ENCODE data around the gene ACTR2. TPM values are rescaled to one million over a fixed set of nuclear protein-coding genes. Genes with fewer than 3 reads are reported as not detected.

The ACTR2 gene
- total and polyA plus RNA-seq, 2 of the 13 experiments (the other 11 are each of a cell fraction or from before 2014, with no cell fraction given): 51.2 to 100 TPM

- TF ChIP-seq PAXIP1 (CRISPR knock-in tag; conservative IDR thresholded peaks at IDR 0.05) (peak; percentile 93), MYPOP (CRISPR knock-in tag; IDR thresholded peaks at IDR 0.05) (peak; percentile 83; the same call in 1 of the 2 replicates), ZBED4 (CRISPR knock-in tag; IDR thresholded peaks at IDR 0.05; ENCODE audit: borderline replicate concordance) (peak; percentile 46; the same call in 1 of the 2 replicates), ZNF605 (CRISPR knock-in tag; IDR thresholded peaks at IDR 0.05) (peak; percentile 80), ZNF124 (CRISPR knock-in tag; IDR thresholded peaks at IDR 0.05) (peak; percentile 79; the same call in 1 of the 2 replicates), MEIS2 (CRISPR knock-in tag; IDR thresholded peaks at IDR 0.05) (peak; percentile 44; the same call in 1 of the 2 replicates), HIC2 (CRISPR knock-in tag; IDR thresholded peaks at IDR 0.05; ENCODE audit: low read depth) (no peak), MTF2 (CRISPR knock-in tag; IDR thresholded peaks at IDR 0.05; ENCODE audit: borderline replicate concordance) (0 out of 2 replicates have a peak, but pooled peaks have one; percentile 36), KAT8 (CRISPR knock-in tag; IDR thresholded peaks at IDR 0.05) (peak; percentile 80), NKX3-1 (CRISPR knock-in tag; IDR thresholded peaks at IDR 0.05) (peak; percentile 93), SP4 (CRISPR knock-in tag; IDR thresholded peaks at IDR 0.05) (peak; percentile 29; the same call in 1 of the 2 replicates), TAF15 (IDR thresholded peaks at IDR 0.05; ENCODE audit: low read depth, low read length, poor library complexity, severe bottlenecking) (no peak), ZNF644 (CRISPR knock-in tag; IDR thresholded peaks at IDR 0.05; ENCODE audit: low read depth) (peak; percentile 79), RFXAP (CRISPR knock-in tag; IDR thresholded peaks at IDR 0.05; ENCODE audit: borderline replicate concordance) (0 out of 2 replicates have a peak, but pooled peaks have one; percentile 56), NFE2L1 (CRISPR knock-in tag; IDR thresholded peaks at IDR 0.05; ENCODE audit: borderline replicate concordance) (0 out of 2 replicates have a peak, but pooled peaks have one; percentile 30)
These were observed 73.4 kb downstream of the ACTR2 start (continued) for GRCh38 chr2:65300761-65301711.

Data from HepG2 (cell line).